Measurements from ENCODE around the gene PALB2.
A peak's percentile ranks its signal among the peaks of the same experiment; 100 is the strongest.
"Not testable (repeated sequence)": the region's sequence is repeated elsewhere in the genome, so short reads cannot be mapped to it uniquely, and the experiment has no call there.

PALB2 gene

DNA sequence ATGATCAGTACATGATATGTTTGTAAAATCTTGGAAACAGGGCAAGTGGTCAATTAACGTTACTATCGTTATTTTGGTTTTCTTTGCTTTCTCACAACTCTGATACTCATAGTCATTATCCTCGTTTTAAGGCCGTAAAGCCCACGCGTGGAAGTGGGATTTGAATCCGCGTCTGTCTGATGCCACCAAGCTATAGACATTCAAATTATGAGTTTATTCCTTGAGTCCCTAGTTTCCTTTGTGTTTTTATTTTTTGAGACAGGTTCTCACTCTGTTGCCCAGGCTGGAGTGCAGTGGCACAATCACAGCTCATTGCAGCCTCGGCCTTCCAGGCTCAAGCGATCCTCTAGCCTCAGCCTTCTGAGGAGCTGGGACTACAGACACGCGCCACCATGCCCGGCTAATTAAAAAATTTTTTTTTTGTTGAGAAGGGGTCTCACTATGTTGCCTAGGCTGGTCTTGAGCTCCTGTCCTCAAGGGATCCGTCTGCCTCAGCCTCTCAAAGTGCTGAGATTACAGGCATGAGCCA lies 1.2 kb upstream of the PALB2 start:
- DNase-seq (ENCODE audit: low spot score) = no peak

DNA sequence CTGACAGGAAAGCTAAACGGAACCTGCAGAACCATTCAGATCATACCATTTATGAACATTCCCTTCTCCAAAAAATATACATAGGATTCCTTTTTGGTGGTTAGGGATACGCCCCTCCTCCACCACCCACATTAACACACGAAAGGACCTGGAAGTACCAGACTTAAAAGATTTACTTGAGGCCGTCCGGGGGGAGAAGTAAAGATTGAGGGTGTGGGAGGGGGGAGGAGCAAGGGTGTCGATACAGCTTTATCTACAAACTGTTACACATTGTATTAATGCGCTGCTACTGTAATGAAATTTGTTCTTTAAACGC lies 537 bp downstream of the PALB2 start:
- DNase-seq (ENCODE audit: low spot score) = peak; percentile 47

DNA sequence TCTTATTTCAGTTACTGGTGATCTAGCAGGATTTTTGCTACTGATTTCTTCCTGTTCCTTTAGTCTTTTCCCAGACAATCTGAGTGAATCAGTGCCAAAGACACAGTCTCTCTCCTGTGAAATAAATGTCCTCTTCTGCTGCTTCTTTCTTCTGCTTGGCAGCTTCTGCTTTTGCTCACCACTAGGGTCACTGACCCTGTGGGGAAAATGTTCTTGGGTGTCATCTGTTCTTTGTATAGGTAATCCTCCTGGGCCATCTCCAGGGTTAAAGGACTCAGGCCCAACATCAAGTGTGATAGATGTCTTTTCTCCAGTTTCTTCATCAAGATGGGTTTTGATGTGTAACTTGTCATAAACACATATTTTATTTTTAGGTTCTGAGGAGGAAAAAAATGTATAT lies 5.2 kb downstream of the PALB2 start:
- peak; percentile 40 for DNase-seq (ENCODE audit: low spot score)

DNA sequence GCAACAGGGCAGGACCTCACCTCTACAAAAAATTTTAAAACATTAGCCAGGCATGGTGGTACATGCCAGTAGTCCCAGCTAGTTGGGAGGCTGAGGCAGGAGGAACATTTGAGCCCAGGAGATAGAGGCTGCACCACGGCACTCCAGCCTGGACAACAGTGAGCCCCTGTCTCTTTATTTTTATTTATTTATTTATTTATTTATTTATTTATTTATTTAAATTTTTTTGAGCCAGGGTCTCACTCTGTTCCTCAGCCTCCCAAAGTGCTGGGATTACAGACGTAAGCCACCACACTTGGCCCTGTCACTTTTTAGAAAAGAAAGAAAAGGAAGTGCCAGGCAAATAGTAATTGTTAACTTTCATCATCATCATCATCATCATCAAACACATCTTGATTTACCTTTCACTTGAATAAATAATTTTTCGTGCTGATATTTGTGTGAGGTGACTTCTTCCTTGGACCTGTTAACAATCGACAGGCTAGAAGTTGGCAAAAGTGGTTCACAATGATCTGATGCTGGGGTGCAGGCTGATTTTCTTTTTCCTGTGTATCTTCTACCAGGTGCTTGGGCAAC lies 6.6 kb downstream of the PALB2 start:
- DNase-seq (ENCODE audit: low spot score) = no peak

DNA sequence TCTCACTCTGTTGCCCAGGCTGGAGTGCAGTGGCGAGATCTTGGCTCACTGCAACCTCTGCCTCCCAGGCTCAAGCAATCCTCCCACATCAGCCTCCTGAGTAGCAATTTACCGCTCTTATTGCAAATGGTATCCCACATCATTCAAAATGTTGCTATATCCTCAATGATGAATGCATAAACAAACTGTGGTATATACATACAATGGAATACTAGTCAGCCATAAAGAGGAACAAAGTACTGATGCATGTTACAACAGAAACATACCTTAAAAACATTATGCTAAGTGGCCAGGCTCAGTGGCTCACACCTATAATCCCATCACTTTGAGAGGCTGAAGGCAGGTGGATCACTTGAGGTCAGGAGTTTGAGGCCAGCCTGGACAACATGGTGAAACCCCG lies 9.2 kb downstream of the PALB2 start:
- DNase-seq (ENCODE audit: low spot score) = not testable (repeated sequence)

DNA sequence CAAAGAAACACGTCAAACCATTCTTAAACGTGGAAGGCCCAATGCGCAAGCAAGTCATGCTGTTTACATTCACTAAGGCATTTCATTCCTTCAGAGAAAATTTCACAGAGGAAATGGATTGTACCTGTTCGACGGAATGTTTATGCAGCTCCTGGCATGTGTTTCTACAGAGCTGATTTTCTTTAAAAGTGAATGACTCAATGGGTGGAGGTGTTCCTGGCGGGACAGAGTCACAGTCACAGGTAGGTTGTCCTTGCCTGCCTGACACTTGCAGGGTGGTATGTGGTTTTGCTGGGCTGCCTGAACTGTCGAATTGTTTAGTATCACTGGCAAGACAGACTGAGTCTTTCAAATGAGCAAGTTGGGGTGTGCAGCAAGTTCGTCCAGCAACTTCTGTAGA lies 11.6 kb downstream of the PALB2 start:
- DNase-seq (ENCODE audit: low spot score) = no peak

DNA sequence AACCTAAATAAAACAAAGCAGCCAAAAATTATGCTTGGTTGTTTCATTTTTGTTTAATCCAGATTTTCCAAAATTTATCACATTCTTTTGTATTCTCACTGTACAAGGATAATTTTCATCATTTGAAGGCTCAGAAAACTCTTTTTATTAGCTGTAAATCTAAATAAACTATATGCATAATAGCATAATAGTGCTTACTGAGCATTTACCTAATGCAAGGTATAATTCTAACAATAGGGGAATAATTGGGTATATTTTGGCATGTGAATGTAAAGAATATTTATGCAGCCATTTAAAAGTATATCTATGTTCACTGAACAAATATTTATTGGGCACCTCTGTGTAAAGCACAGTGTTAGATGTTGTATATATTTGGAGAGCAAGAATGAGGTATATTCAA lies 17.0 kb downstream of the PALB2 start:
- DNase-seq (ENCODE audit: low spot score) = no peak

DNA sequence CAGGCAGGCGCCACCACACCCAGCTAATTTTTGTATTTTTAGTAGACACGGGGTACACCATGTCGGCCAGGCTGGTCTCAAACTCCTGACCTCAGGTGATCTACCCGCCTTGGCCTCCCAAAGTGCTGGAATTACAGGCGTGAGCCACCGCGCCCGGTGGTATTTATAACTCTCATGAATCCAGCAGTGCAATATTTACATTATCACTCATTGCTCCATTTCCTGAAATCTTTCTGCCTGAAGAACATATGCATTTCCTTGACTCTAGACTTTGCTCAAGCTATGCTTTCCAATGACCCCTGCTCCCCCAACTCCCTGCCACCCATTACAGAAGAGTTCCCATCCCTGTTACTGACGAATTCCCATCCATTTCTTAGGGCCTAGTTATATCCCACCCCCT lies 25.3 kb downstream of the PALB2 start:
- DNase-seq (ENCODE audit: low spot score) = no peak

DNA sequence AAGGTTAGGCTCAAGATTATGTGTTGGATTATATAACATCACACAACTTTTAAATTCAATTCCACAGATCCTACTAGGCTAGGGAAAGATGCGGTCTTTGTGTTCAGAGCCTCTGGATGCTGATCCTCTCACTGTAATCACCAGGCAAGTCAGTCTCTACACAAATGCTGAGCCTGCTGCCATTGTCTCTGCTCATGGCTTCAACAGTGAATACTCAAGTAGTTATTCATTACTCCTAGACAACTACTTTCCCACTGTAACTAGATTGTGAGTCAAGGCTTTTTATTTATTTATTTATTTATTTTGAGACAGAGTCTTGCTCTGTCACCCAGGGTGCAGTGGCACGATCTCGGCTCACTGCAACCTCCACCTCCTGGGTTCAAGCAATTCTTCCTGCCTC lies 29.2 kb downstream of the PALB2 start:
- DNase-seq (ENCODE audit: low spot score) = no peak

DNA sequence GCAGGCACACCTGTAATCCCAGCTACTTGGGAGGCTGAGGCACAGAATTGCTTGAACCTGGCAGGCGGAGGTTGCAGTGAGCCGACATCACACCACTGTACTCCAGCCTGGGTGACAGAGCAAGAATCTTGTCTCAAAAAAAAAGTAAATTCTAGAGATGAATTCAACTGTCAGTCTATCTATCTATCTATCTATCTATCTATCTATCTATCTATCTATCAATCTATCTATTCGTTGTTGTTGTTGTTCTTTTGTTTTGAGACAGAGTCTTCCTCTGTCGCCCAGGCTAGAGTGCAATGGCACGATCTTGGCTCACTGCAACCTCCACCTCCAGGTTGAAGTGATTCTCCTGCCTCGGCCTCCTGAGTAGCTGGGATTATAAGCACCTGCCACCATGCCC lies 30.2 kb downstream of the PALB2 start:
- not testable (repeated sequence) for DNase-seq (ENCODE audit: low spot score)

DNA sequence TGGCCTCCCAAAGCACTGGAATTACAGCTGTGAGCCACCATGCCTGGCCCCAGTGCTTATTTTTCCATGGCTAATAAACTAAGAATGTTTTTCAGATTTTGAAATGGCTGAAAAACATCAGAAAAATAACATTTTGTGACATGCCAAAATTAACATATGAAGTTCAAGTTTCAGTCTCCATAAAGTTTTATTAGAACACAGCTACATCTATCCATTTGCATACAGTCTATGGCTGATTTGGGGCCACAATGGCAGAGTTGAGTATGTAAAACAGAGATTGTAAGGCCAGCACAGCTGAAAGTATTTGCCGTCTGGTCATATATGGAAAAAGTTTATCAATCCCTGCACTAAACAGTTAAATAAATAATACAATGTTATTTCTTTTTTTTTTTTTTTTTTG lies 31.2 kb downstream of the PALB2 start:
- DNase-seq (ENCODE audit: low spot score) = no peak

DNA sequence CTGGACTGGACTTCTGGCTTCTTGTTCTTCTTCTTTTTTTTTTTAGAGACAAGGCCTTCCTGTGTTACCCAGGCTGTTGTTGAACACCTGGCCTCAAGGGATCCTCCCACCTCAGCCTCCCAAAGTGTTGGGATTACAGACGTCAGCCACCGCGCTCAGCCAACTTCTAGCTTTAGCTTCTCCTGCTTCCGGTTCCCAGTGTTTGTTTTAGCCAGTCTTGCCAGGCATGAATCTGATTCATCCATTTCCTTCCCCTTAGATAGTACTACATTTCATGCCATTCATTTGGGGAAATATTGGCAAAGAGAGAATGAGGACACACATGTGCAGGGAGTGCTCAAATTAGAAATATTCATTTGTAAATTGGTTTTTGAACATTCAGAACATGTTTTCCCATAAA lies 32.9 kb downstream of the PALB2 start:
- DNase-seq (ENCODE audit: low spot score) = no peak

DNA sequence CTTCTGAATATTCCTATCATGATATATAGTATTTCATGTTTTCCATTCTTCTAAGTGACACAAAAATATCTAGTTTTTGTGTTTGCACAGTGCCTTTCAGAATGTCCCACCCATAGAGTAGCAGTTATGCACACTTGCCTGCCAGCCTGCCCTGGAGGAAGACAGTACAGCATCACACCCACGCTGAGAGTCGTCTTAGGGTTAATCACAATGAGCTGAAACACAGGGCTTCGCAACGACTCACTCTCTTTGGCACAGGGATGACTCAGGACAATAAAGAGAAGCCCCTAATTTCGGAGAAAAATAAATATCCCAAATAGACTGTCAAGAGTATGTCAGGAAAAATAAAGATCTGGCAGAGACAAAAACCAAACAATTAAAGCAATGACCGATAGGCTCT lies 33.4 kb downstream of the PALB2 start:
- DNase-seq (ENCODE audit: low spot score) = no peak

DNA sequence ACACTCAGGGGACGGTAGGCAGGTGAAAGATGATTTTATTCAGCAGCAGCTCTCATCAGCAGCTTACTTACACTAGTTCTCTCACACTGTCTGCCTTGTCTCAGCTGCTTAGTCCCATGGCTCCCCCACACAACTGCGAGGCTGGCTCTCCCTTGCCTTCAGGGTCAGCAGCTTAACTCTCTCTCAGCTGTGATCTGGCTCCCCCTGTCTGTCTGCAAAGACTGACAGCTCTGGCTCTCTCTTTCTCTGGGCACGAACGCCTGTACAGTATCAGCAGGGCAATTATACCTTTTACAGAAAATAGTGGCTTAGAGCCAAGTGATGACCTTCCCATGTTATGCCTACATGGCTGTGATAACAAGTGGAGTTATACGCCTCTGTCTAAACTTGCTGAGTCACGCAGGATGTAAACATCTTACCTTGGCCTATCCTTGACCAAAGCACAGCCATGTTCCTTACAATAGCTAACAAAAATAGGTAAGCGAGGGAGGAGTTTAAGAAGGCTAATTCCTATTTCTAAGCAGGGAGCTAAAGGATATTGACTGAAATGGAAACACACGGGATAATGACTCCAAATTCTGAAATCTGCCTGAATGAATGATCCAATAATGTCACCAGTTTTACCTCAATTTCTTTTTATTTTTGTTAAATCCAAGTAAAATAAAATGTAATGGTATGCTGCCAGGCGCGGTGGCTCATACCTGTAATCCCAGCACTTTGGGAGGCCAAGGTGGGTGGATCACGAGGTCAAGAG lies 43.9 kb downstream of the PALB2 start:
- DNase-seq (ENCODE audit: low spot score) = peak; percentile 92

DNA sequence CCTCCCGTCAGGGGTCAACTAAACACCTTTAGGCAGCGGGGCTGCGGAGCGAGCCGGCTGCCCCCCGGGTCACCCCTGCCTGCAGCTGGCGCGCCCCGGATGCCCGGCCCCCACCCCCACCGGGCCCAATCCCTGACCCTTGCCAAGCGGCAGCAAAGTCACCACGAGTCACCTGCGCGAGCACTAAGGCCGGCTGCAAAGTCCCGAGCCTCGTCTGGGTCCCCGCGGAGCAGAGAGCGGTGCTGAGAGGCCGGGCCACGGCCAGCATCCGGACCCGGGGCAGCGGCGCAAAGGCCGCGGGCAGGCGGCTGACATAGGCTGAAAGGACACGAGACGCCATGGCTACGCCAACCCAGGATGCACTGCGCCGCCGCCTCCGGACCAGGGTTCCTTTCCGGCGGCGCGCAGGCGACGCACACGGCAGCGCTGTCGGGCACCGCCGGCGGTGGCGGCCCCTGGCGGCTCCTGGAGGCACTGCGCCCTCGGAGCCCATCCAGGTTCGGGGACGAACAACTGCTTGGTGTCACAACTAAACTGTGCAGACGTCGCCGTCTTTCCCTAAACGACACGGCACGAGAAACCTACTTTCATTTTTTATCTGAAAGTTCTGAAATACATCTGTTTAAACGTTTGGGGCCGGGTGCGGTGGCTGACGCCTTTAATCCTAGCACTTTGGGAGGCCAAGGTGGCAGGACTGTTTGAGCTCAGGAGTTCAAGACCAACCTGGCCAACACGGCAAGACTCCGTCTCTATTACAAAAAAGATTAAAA lies 45.0 kb downstream of the PALB2 start, which contains the start of gene NDUFAB1:
NDUFAB1 (minus strand) TSS at position 366 of the 770 bp plus-strand sequence; CDS start at position 340, 26 bp downstream.
- DNase-seq (ENCODE audit: low spot score) = peak; percentile 94

DNA sequence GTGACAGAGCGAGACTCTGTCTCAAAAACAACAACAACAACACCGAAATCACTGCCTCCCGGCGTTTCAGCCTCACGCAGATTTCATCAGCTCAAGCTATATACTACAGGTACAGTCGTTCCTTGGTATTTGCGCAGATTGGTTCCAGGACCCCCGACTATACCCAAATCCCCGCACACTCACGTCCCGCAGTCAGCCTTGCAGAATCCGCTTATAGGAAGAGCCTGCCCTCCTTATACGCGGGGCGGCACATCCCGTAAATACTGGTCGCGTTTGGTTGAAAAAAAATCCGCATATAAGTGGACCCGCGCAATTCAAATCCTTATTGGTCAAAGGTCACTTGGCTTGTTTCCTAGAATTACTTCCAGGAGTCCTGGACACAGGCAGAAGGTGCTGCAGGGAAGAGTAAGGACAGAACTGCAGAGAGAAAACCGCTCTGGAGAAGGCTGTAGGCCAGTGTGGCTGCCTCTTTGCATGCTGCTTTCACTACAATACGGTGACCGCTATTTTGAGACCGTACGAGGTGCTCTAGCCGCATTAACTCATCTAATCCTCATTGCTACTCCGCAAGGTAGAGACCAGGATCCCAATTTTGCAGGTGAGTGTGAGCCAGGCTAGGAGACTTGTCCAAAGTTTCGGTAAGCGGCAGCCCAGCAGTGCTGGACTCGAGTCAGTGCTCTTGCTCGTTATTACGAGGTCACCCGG lies 45.7 kb downstream of the PALB2 start:
- peak; percentile 36 for DNase-seq (ENCODE audit: low spot score)

DNA sequence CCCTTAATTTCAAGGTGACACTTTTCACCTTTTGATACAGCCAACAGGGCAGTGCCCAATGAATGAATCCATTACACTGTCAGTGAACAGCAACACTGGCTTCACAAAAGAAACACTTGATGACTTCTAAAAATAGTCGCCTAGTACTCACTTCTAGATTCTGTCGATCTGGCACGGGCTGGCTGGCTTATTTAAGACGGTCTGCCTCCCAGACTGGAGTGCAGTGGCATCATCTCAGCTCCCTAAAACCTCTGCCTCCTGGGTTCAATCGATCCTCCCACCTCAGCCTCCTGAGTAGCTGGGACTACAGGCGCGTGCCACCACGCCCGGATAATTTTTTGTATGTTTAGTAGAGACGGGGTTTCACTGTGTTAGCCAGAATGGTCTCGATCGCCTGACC lies 46.9 kb downstream of the PALB2 start:
- no peak for DNase-seq (ENCODE audit: low spot score)

DNA sequence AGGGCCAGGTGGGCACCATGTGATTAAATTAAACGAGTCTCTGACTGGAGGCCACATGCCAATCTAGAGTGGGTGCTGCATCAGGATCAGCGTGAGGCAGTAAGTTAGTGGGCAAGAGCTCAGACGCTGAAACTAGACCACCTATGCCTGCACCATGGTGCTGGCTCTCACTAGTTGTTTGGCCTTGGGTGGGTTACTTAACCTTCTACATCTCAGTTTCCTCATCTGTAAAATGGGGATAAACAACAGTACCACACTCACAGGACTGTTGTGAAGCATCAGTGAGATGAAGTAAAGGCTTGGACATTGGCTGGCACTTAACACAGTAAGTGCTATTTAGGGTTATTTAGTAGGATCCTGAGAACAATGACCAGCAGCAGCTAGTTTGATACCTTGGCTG lies 50.9 kb downstream of the PALB2 start:
- no peak for DNase-seq (ENCODE audit: low spot score)

DNA sequence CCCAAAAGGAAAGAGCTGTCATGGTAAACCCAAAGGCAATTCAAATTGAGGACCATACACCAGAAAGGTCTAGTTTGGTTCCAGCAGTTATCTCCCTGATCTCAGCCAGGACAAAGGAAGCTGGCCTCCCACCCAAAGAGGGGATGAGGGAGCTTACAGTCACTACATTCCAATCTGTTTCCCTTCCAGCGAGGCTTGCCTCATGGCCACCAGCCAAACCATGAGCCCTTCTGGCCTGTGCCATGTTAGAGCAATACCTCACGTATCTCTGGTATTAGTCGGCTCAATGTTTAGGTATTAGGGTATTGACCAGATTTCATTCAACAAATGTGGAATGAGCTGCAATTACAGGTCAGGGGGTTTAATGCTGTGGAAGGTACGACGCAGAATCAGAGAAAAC lies 53.4 kb downstream of the PALB2 start:
- no peak for DNase-seq (ENCODE audit: low spot score)

DNA sequence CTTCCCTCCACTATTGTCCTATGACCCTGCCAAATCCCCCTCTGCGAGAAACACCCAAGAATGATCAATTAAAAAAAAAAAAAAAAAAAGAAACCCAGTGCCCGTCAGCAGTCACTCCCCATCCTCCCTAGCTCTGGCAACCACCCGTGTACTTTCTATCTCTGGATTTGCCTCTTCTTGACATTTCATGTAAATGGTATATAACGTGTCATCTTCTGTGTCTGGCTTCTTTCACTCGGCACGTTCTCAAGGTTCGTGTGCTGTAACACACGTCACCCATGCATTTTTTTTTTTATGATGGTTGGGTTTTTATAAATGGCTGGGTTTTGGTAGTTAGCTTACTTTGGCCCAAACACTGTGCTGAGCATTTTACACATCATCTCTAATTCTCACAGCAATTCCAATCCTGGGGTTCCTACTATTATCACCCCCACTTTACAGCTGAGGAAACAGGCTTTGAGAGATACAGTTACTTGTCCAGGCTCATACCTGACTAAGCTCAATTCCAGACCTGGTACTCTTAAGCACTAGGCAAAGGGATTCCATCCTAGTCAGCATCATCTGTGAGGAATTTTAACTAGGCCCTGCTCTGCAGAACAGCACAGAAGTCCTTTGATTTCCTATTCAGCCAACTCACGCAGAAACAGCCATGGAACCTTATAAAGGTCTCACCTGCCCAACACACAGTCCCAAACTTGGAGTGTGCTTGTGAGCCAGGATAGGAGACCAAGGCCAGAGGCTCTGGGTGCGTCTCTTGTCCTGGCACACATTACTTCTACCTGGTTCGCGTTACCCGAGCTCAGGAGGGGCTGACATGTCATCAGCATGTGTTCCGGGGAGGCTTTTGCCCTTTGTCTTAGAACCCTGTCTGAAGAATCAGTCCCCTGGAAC lies 56.7 kb downstream of the PALB2 start:
- DNase-seq (ENCODE audit: low spot score) = no peak

DNA sequence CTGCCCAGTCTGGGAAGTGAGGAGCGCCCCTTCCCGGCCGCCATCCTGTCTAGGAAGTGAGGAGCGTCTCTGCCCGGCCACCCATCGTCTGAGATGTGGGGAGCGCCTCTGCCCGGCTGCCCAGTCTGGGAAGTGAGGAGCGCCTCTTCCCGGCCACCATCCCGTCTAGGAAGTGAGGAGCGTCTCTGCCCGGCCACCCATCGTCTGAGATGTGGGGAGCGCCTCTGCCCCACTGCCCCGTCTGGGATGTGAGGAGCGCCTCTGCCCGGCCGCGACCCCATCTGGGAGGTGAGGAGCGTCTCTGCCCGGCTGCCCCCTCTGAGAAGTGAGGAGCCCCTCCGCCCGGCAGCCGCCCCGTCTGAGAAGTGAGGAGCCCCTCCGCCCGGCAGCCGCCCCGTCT lies 57.8 kb downstream of the PALB2 start:
- not testable (repeated sequence) for DNase-seq (ENCODE audit: low spot score)

Measured in NAMALWA (cell line).